ENCODE data around the gene GRIP2.

GRIP2 gene

GRCh38 chr3:14543446-14543845, 3.3 kb upstream of the GRIP2 start:
- no peaks in the 10 kb centered on the region for H3K79me2 ChIP-seq (ENCODE audit: control insufficient read depth, insufficient read depth, low read length, poor library complexity)
- no peak overlapping the region for H2BK12ac ChIP-seq (ENCODE audit: low read length)
- no peaks in the 10 kb centered on the region for H3K9me3 ChIP-seq (ENCODE audit: insufficient read depth, low read depth, low read length)
- no peak overlapping the region for H3K18ac ChIP-seq (ENCODE audit: low read length)
- H3K4me2 ChIP-seq (ENCODE audit: low read length), result no peak overlapping the region
- H3K36me3 ChIP-seq (ENCODE audit: control insufficient read depth in 1 of 2, insufficient read depth in 2 of 2, low read length in 2 of 2), result no peaks in the 10 kb centered on the region
- DNase-seq, result no peak
- no peak overlapping the region for H2BK5ac ChIP-seq (ENCODE audit: low read depth, low read length, poor library complexity)
- no CpG with 5 or more reads among the region's 4 CpGs for WGBS (ENCODE audit: extremely low coverage, insufficient coverage, insufficient read length)
- no peak overlapping the region for H4K91ac ChIP-seq (ENCODE audit: low read depth, low read length)
- no peak overlapping the region for H2AFZ ChIP-seq (ENCODE audit: insufficient read depth, low read length, poor library complexity)
- H3K14ac ChIP-seq (ENCODE audit: low read length), result no peak overlapping the region
- H2AK5ac ChIP-seq (ENCODE audit: low read length), result no peak overlapping the region
- H4K8ac ChIP-seq (ENCODE audit: low read depth, low read length), result no peak overlapping the region
- H2BK120ac ChIP-seq (ENCODE audit: insufficient read depth, low read length, poor library complexity), result no peak overlapping the region
- H3K4me3 ChIP-seq (ENCODE audit: low read depth, low read length), result no peak overlapping the region
- no peaks in the 10 kb centered on the region for H3K4me1 ChIP-seq (ENCODE audit: control insufficient read depth in 1 of 2, insufficient read depth in 2 of 2, low read length in 2 of 2)
- H3K79me1 ChIP-seq (ENCODE audit: low read length), result no peaks in the 10 kb centered on the region
- H3K27ac ChIP-seq (ENCODE audit: low read depth, low read length), result no peak overlapping the region
- no peak overlapping the region for H3K23ac ChIP-seq (ENCODE audit: low read length)
- H3K9ac ChIP-seq (ENCODE audit: low read length), result no peak overlapping the region
- H4K12ac ChIP-seq (ENCODE audit: low read depth, low read length), result no peak overlapping the region
- H3K27me3 ChIP-seq (ENCODE audit: insufficient read depth, low read length), result no peaks in the 10 kb centered on the region
- no peak overlapping the region for H3K4ac ChIP-seq (ENCODE audit: low read depth, low read length)

GRCh38 chr3:14542656-14543055, 2.5 kb upstream of the GRIP2 start:
- Histone ChIP-seq H3K23ac (ENCODE audit: low read length) (no peak overlapping the region), H3K9me3 (ENCODE audit: insufficient read depth, low read depth, low read length) (no peaks in the 10 kb centered on the region), H3K14ac (ENCODE audit: low read length) (no peak overlapping the region), H3K79me2 (ENCODE audit: control insufficient read depth, insufficient read depth, low read length, poor library complexity) (no peaks in the 10 kb centered on the region), H2AFZ (ENCODE audit: insufficient read depth, low read length, poor library complexity) (no peak overlapping the region), H3K9ac (ENCODE audit: low read length) (no peak overlapping the region), H2BK12ac (ENCODE audit: low read length) (no peak overlapping the region), H2BK120ac (ENCODE audit: insufficient read depth, low read length, poor library complexity) (no peak overlapping the region), H4K12ac (ENCODE audit: low read depth, low read length) (no peak overlapping the region), H3K4me2 (ENCODE audit: low read length) (no peak overlapping the region), H3K4me1 (ENCODE audit: control insufficient read depth in 1 of 2, insufficient read depth in 2 of 2, low read length in 2 of 2) (no peaks in the 10 kb centered on the region), H3K4ac (ENCODE audit: low read depth, low read length) (no peak overlapping the region), H2AK5ac (ENCODE audit: low read length) (no peak overlapping the region), H3K27ac (ENCODE audit: low read depth, low read length) (no peak overlapping the region), H2BK5ac (ENCODE audit: low read depth, low read length, poor library complexity) (no peak overlapping the region), H4K8ac (ENCODE audit: low read depth, low read length) (no peak overlapping the region), H3K27me3 (ENCODE audit: insufficient read depth, low read length) (no peaks in the 10 kb centered on the region), H3K18ac (ENCODE audit: low read length) (no peak overlapping the region), H3K36me3 (ENCODE audit: control insufficient read depth in 1 of 2, insufficient read depth in 2 of 2, low read length in 2 of 2) (no peaks in the 10 kb centered on the region), H3K4me3 (ENCODE audit: low read depth, low read length) (no peak overlapping the region), H4K91ac (ENCODE audit: low read depth, low read length) (no peak overlapping the region), H3K79me1 (ENCODE audit: low read length) (no peaks in the 10 kb centered on the region)
- DNase-seq, result no peak
- no CpG with 5 or more reads among the region's 3 CpGs for WGBS (ENCODE audit: extremely low coverage, insufficient coverage, insufficient read length)

GRCh38 chr3:14541646-14542045, 1.5 kb upstream of the GRIP2 start:
- Histone ChIP-seq H3K27me3 (ENCODE audit: insufficient read depth, low read length) (no peaks in the 10 kb centered on the region), H3K9ac (ENCODE audit: low read length) (no peak overlapping the region), H3K4me2 (ENCODE audit: low read length) (no peak overlapping the region), H3K4ac (ENCODE audit: low read depth, low read length) (no peak overlapping the region), H2BK120ac (ENCODE audit: insufficient read depth, low read length, poor library complexity) (no peak overlapping the region), H3K14ac (ENCODE audit: low read length) (no peak overlapping the region), H2BK12ac (ENCODE audit: low read length) (no peak overlapping the region), H3K27ac (ENCODE audit: low read depth, low read length) (no peak overlapping the region), H4K8ac (ENCODE audit: low read depth, low read length) (no peak overlapping the region), H2AFZ (ENCODE audit: insufficient read depth, low read length, poor library complexity) (no peak overlapping the region), H3K79me1 (ENCODE audit: low read length) (no peaks in the 10 kb centered on the region), H3K36me3 (ENCODE audit: control insufficient read depth in 1 of 2, insufficient read depth in 2 of 2, low read length in 2 of 2) (no peaks in the 10 kb centered on the region), H3K18ac (ENCODE audit: low read length) (no peak overlapping the region), H3K23ac (ENCODE audit: low read length) (no peak overlapping the region), H3K79me2 (ENCODE audit: control insufficient read depth, insufficient read depth, low read length, poor library complexity) (no peaks in the 10 kb centered on the region), H4K12ac (ENCODE audit: low read depth, low read length) (no peak overlapping the region), H4K91ac (ENCODE audit: low read depth, low read length) (no peak overlapping the region), H2AK5ac (ENCODE audit: low read length) (no peak overlapping the region), H3K9me3 (ENCODE audit: insufficient read depth, low read depth, low read length) (no peaks in the 10 kb centered on the region), H3K4me3 (ENCODE audit: low read depth, low read length) (no peak overlapping the region), H2BK5ac (ENCODE audit: low read depth, low read length, poor library complexity) (no peak overlapping the region), H3K4me1 (ENCODE audit: control insufficient read depth in 1 of 2, insufficient read depth in 2 of 2, low read length in 2 of 2) (no peaks in the 10 kb centered on the region)
- no peak for DNase-seq
- no CpG with 5 or more reads among the region's 9 CpGs for WGBS (ENCODE audit: extremely low coverage, insufficient coverage, insufficient read length)

GRCh38 chr3:14540821-14541385, 761 bp upstream of the GRIP2 start:
- no peak overlapping the region for H3K27ac ChIP-seq (ENCODE audit: low read depth, low read length)
- no peak overlapping the region for H3K23ac ChIP-seq (ENCODE audit: low read length)
- H3K79me1 ChIP-seq (ENCODE audit: low read length), result no peaks in the 10 kb centered on the region
- no peak overlapping the region for H4K91ac ChIP-seq (ENCODE audit: low read depth, low read length)
- no peaks in the 10 kb centered on the region for H3K9me3 ChIP-seq (ENCODE audit: insufficient read depth, low read depth, low read length)
- no CpG with 5 or more reads among the region's 6 CpGs for WGBS (ENCODE audit: extremely low coverage, insufficient coverage, insufficient read length)
- no peaks in the 10 kb centered on the region for H3K36me3 ChIP-seq (ENCODE audit: control insufficient read depth in 1 of 2, insufficient read depth in 2 of 2, low read length in 2 of 2)
- H3K9ac ChIP-seq (ENCODE audit: low read length), result no peak overlapping the region
- no peak overlapping the region for H3K4ac ChIP-seq (ENCODE audit: low read depth, low read length)
- no peak overlapping the region for H2BK5ac ChIP-seq (ENCODE audit: low read depth, low read length, poor library complexity)
- no peaks in the 10 kb centered on the region for H3K79me2 ChIP-seq (ENCODE audit: control insufficient read depth, insufficient read depth, low read length, poor library complexity)
- H3K27me3 ChIP-seq (ENCODE audit: insufficient read depth, low read length), result no peaks in the 10 kb centered on the region
- H3K4me1 ChIP-seq (ENCODE audit: control insufficient read depth in 1 of 2, insufficient read depth in 2 of 2, low read length in 2 of 2), result no peaks in the 10 kb centered on the region
- no peak overlapping the region for H4K8ac ChIP-seq (ENCODE audit: low read depth, low read length)
- no peak for DNase-seq
- H4K12ac ChIP-seq (ENCODE audit: low read depth, low read length), result no peak overlapping the region
- H2BK120ac ChIP-seq (ENCODE audit: insufficient read depth, low read length, poor library complexity), result no peak overlapping the region
- H3K4me3 ChIP-seq (ENCODE audit: low read depth, low read length), result no peak overlapping the region
- no peak overlapping the region for H2AK5ac ChIP-seq (ENCODE audit: low read length)
- H3K14ac ChIP-seq (ENCODE audit: low read length), result no peak overlapping the region
- no peak overlapping the region for H2AFZ ChIP-seq (ENCODE audit: insufficient read depth, low read length, poor library complexity)
- no peak overlapping the region for H2BK12ac ChIP-seq (ENCODE audit: low read length)
- no peak overlapping the region for H3K18ac ChIP-seq (ENCODE audit: low read length)
- no peak overlapping the region for H3K4me2 ChIP-seq (ENCODE audit: low read length)
